Mononuclear cell (primary cell): ENCODE measurements around the gene KCNJ15. TPM values are rescaled to one million over a fixed set of nuclear protein-coding genes. Genes with fewer than 3 reads are reported as not detected.

ENCODE experiments used
- H3K27me3 ChIP-seq: 2 replicates; pipeline ENCODE4 v1.6.0; 2011; ENCODE audit warnings: low read length, control low read depth; ENCODE audit not compliant: insufficient read depth
- H3K4me1 ChIP-seq: 2 replicates; pipeline ENCODE4 v1.5.1; 2011; ENCODE audit warnings: mild to moderate bottlenecking, low read length, control low read depth; ENCODE audit not compliant: insufficient read depth
- H3K4me3 ChIP-seq: 2 replicates; pipeline ENCODE4 v1.5.1; 2011; ENCODE audit warnings: mild to moderate bottlenecking, low read length, moderate library complexity
- H3K9me3 ChIP-seq: 2 replicates; pipeline ENCODE4 v1.5.1; 2011; ENCODE audit warnings: low read depth, mild to moderate bottlenecking, control low read depth, low read length
- total RNA-seq: library from RNA; depleted of rRNA; stranded (reverse); fragments of >200 nt; gene quantifications from one replicate; pipeline ENCODE4 v1.2.3, GENCODE V29; 2012

The KCNJ15 gene
- total RNA-seq, 1 donor, result 0.42 TPM

GRCh38 chr21:38254970-38255369 lies 1.8 kb upstream of the KCNJ15 start:
- Histone ChIP-seq H3K9me3 (no peaks in the 10 kb centered on the region), H3K4me1 (peaks cover 37% of the 10 kb centered on the region)

GRCh38 chr21:38255571-38256117 lies 1.1 kb upstream of the KCNJ15 start:
- no peak overlapping the region for H3K4me3 ChIP-seq
- no peaks in the 10 kb centered on the region for H3K9me3 ChIP-seq
- H3K27me3 ChIP-seq, result no peaks in the 10 kb centered on the region
- peaks cover 37% of the 10 kb centered on the region for H3K4me1 ChIP-seq

More at GRCh38 chr21:38254970-38255369, 1.8 kb upstream of the KCNJ15 start:
- H3K27me3 ChIP-seq, result no peaks in the 10 kb centered on the region
- no peak overlapping the region for H3K4me3 ChIP-seq

- Histone ChIP-seq H3K4me3 (no peak overlapping the region), H3K27me3 (no peaks in the 10 kb centered on the region), H3K9me3 (no peaks in the 10 kb centered on the region), H3K4me1 (peaks cover 37% of the 10 kb centered on the region)
These were observed 876 bp downstream of the KCNJ15 start for GRCh38 chr21:38257667-38258066.

- peaks cover 37% of the 10 kb centered on the region for H3K4me1 ChIP-seq
- H3K4me3 ChIP-seq, result no peak overlapping the region
- H3K9me3 ChIP-seq, result no peaks in the 10 kb centered on the region
- no peaks in the 10 kb centered on the region for H3K27me3 ChIP-seq
These were observed 2.0 kb downstream of the KCNJ15 start for GRCh38 chr21:38258521-38259485.

- Histone ChIP-seq H3K4me3 (no peak overlapping the region), H3K9me3 (no peaks in the 10 kb centered on the region), H3K27me3 (no peaks in the 10 kb centered on the region), H3K4me1 (peaks cover 41% of the 10 kb centered on the region)
These were observed 2.9 kb downstream of the KCNJ15 start for GRCh38 chr21:38259665-38260064.

- no peaks in the 10 kb centered on the region for H3K9me3 ChIP-seq
These were observed 3.6 kb downstream of the KCNJ15 start for GRCh38 chr21:38260426-38260825.

GRCh38 chr21:38261851-38262250 lies 5.1 kb downstream of the KCNJ15 start:
- no peaks in the 10 kb centered on the region for H3K27me3 ChIP-seq
- no peak overlapping the region for H3K4me3 ChIP-seq
- peaks cover 37% of the 10 kb centered on the region for H3K4me1 ChIP-seq
- no peaks in the 10 kb centered on the region for H3K9me3 ChIP-seq

More at GRCh38 chr21:38260426-38260825, 3.6 kb downstream of the KCNJ15 start:
- peaks cover 41% of the 10 kb centered on the region for H3K4me1 ChIP-seq
- no peaks in the 10 kb centered on the region for H3K27me3 ChIP-seq
- no peak overlapping the region for H3K4me3 ChIP-seq

GRCh38 chr21:38263493-38263892 lies 6.7 kb downstream of the KCNJ15 start:
- Histone ChIP-seq H3K4me3 (no peak overlapping the region), H3K4me1 (peaks cover 39% of the 10 kb centered on the region), H3K9me3 (no peaks in the 10 kb centered on the region), H3K27me3 (no peaks in the 10 kb centered on the region)

- H3K4me3 ChIP-seq, result no peak overlapping the region
- no peaks in the 10 kb centered on the region for H3K27me3 ChIP-seq
- H3K9me3 ChIP-seq, result no peaks in the 10 kb centered on the region
- H3K4me1 ChIP-seq, result peaks cover 42% of the 10 kb centered on the region
These were observed 7.8 kb downstream of the KCNJ15 start for GRCh38 chr21:38264571-38264970.

GRCh38 chr21:38265166-38265565 lies 8.4 kb downstream of the KCNJ15 start:
- peaks cover 48% of the 10 kb centered on the region for H3K4me1 ChIP-seq
- H3K27me3 ChIP-seq, result no peaks in the 10 kb centered on the region
- H3K4me3 ChIP-seq, result no peak overlapping the region
- H3K9me3 ChIP-seq, result no peaks in the 10 kb centered on the region

- Histone ChIP-seq H3K4me3 (no peak overlapping the region), H3K9me3 (no peaks in the 10 kb centered on the region), H3K4me1 (peaks cover 57% of the 10 kb centered on the region), H3K27me3 (no peaks in the 10 kb centered on the region)
These were observed 9.9 kb downstream of the KCNJ15 start for GRCh38 chr21:38266732-38267131.

- Histone ChIP-seq H3K4me3 (no peak overlapping the region), H3K4me1 (peaks cover 62% of the 10 kb centered on the region), H3K9me3 (no peaks in the 10 kb centered on the region), H3K27me3 (no peaks in the 10 kb centered on the region)
These were observed 10.5 kb downstream of the KCNJ15 start for GRCh38 chr21:38267136-38267755.

GRCh38 chr21:38267991-38268863 lies 11.4 kb downstream of the KCNJ15 start:
- no peaks in the 10 kb centered on the region for H3K9me3 ChIP-seq
- H3K4me1 ChIP-seq, result peaks cover 68% of the 10 kb centered on the region
- H3K4me3 ChIP-seq, result no peak overlapping the region
- H3K27me3 ChIP-seq, result no peaks in the 10 kb centered on the region

- no peaks in the 10 kb centered on the region for H3K9me3 ChIP-seq
- peaks cover 76% of the 10 kb centered on the region for H3K4me1 ChIP-seq
- H3K27me3 ChIP-seq, result no peaks in the 10 kb centered on the region
- H3K4me3 ChIP-seq, result no peak overlapping the region
These were observed 12.2 kb downstream of the KCNJ15 start for GRCh38 chr21:38268864-38269575.
